Esophagus squamous epithelium (tissue), 4 donors: Measurements from ENCODE around the gene TRANK1.

Experiments
- CTCF ChIP-seq, 6 experiments: fragments of 450-650 bp in 4 of 6; fragments of 200-600 bp in 2 of 6; sonication (generic) in 2 of 6; IDR thresholded peaks; one replicate each; pipeline ENCODE4 v1.5.1; 2016 to 2019; ENCODE audit warnings: antibody characterized with exemption in 6 of 6, mild to moderate bottlenecking in 4 of 6, moderate library complexity in 4 of 6
- POLR2A ChIP-seq, 4 donors: fragments of 450-650 bp; IDR thresholded peaks; one replicate each; pipeline ENCODE4 v1.6.1; 2017; ENCODE audit warnings: antibody characterized with exemption in 4 of 4, mild to moderate bottlenecking in 4 of 4, moderate library complexity in 3 of 4

- TF ChIP-seq POLR2A (IDR thresholded peaks at IDR 0.05) (no peak), CTCF (IDR thresholded peaks at IDR 0.05) (no peak)
Measured at GRCh38 chr3:36786921-36787890, 157.6 kb downstream of the TRANK1 start.
